Measurements from ENCODE around the gene APOBEC3H. TPM values are rescaled to one million over a fixed set of nuclear protein-coding genes. Genes with fewer than 3 reads are reported as not detected.

APOBEC3H gene
- total RNA-seq, 1 experiment from 2014 or later = 0.87 TPM

DNA sequence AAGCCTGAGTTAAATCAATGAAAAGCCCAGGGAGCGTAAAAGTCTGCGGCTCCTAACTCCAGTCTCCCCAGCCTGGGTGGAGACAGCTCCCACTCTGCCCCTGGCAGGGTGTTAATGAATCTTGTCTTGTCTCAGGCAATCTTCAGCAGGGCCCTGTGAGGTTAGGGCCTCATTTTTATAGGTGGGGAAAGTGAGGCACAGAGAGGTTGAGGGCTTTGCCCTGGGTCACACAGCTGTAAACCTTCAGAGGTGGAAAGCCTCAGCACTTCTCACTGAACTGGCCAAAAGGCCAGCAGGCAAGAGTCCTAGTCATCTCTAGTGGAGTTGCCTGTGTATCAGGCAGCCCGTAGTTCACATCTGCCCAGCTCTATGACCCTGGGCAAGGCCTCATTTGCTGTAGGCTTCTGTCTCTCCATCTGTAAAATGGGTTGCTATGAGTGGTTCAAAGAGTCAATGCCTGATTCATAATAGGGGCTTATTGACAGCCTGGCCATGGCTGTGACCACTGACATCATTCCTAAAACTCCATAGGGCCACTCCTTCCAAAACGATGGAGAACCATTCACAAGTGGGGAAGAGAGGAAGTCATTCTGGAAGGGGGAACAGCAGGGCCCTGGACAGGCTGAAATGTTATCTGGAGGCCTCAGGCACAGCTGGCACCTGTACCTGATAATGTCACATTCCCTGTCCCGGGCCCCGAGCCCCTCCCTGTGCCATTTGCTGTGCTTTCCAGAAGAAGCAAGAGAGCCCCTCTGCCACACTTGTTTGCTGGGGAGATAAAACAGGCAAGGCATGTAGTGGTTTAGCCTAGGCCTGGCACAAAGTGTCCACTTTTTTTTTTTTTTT is 49.4 kb downstream of the APOBEC3H start:
- POLR2A ChIA-PET (ENCODE audit: unreplicated experiment) = no interaction called here
- BruUV-seq (replicated peaks) = no TSS peak

GRCh38 chr22:39147335-39148025 is 50.4 kb downstream of the APOBEC3H start:
- Histone ChIP-seq H3K4me3 (ENCODE audit: low read length) (no peak overlapping the region), H3K27ac (ENCODE audit: low read length) (no peak overlapping the region), H3K4me2 (ENCODE audit: low read length) (no peak overlapping the region), H3K79me2 (ENCODE audit: low read length) (no peaks in the 10 kb centered on the region), H3K9me3 (ENCODE audit: low read length) (no peaks in the 10 kb centered on the region), H2AFZ (ENCODE audit: low read length) (no peak overlapping the region), H3K9me2 (replicated peaks; ENCODE audit: low read length) (no peaks in the 10 kb centered on the region), H3K27me3 (ENCODE audit: low read length) (no peaks in the 10 kb centered on the region), H3K9ac (ENCODE audit: low read length) (no peak overlapping the region), H3F3A (ENCODE audit: low read length, unreplicated experiment) (no peaks in the 10 kb centered on the region), H3K36me3 (ENCODE audit: low read depth, low read length) (no peaks in the 10 kb centered on the region), H3K4me1 (ENCODE audit: insufficient read depth, low read length) (peaks cover 10% of the 10 kb centered on the region; the same call in 1 of the 2 replicates), H4K20me1 (ENCODE audit: low read length) (no peaks in the 10 kb centered on the region)
- DNase-seq = no peak
- ATAC-seq = no peak
- ChIA-PET POLR2A (ENCODE audit: unreplicated experiment) (no interaction called here), CTCF (no interaction called here)
- TF ChIP-seq EZH2 (IDR thresholded peaks at IDR 0.05; ENCODE audit: low read length, unreplicated experiment) (no peak), EZH2phosphoT487 (IDR thresholded peaks at IDR 0.05; ENCODE audit: borderline replicate concordance, low read length) (no peak), CTCF (conservative IDR thresholded peaks at IDR 0.05; ENCODE audit: low read depth, low read length) (no peak)
- intact Hi-C loops (cut with micrococcal nuclease) = no loop called here
- BruUV-seq (replicated peaks) = no TSS peak

More for the DNA sequence above, 49.4 kb downstream of the APOBEC3H start:
- Histone ChIP-seq H3K4me2 (ENCODE audit: low read length) (peak overlapping the region; percentile 83), H3K9me2 (replicated peaks; ENCODE audit: low read length) (no peaks in the 10 kb centered on the region), H3K4me1 (ENCODE audit: insufficient read depth, low read length) (peaks cover 10% of the 10 kb centered on the region; the same call in 1 of the 2 replicates), H3K79me2 (ENCODE audit: low read length) (no peaks in the 10 kb centered on the region), H3K27ac (ENCODE audit: low read length) (no peak overlapping the region), H3F3A (ENCODE audit: low read length, unreplicated experiment) (no peaks in the 10 kb centered on the region), H3K4me3 (ENCODE audit: low read length) (peak overlapping the region; percentile 85; the same call in 1 of the 2 replicates), H3K36me3 (ENCODE audit: low read depth, low read length) (no peaks in the 10 kb centered on the region), H3K9me3 (ENCODE audit: low read length) (no peaks in the 10 kb centered on the region), H2AFZ (ENCODE audit: low read length) (0 out of 2 replicates have a peak overlapping the region, but pooled peaks have one; percentile 48), H3K27me3 (ENCODE audit: low read length) (no peaks in the 10 kb centered on the region), H3K9ac (ENCODE audit: low read length) (no peak overlapping the region), H4K20me1 (ENCODE audit: low read length) (no peaks in the 10 kb centered on the region)
- ATAC-seq = no peak
- TF ChIP-seq CTCF (conservative IDR thresholded peaks at IDR 0.05; ENCODE audit: low read depth, low read length) (no peak), EZH2phosphoT487 (IDR thresholded peaks at IDR 0.05; ENCODE audit: borderline replicate concordance, low read length) (no peak), EZH2 (IDR thresholded peaks at IDR 0.05; ENCODE audit: low read length, unreplicated experiment) (no peak)
- CTCF ChIA-PET = no interaction called here
- intact Hi-C loops (cut with micrococcal nuclease) = no loop called here
- DNase-seq = no peak

Measured in PC-3 (cell line).